H1 (cell line): ENCODE results near the gene ITGA3. TPM values are rescaled to one million over a fixed set of nuclear protein-coding genes. Genes with fewer than 3 reads are reported as not detected.

ENCODE experiments used
- CTCF ChIA-PET: fragments of 300-600 bp; sonication (Branson Sonifier 250); formaldehyde crosslinking; loops from one replicate; lab custom pipeline; 2021; ENCODE audit not compliant: partially characterized antibody; lab: Charles Lee
- POLR2A ChIA-PET: fragments of 300-600 bp; sonication (Branson Sonifier 250); formaldehyde crosslinking; loops from one replicate; lab custom pipeline; 2021; ENCODE audit warnings: inconsistent platforms; ENCODE audit not compliant: partially characterized antibody; lab: Charles Lee
- DNase-seq, 2 experiments: peaks; one replicate each; pipeline versions ENCODE4 v3.0.0 to v3.0.0-alpha.2; 2010 to 2022; ENCODE audit warnings: low spot score in 2 of 2, low read depth in 1 of 2, mixed read lengths in 1 of 2
- FAIRE-seq: peaks from 2 replicates; lab custom pipeline; 2011; peaks lifted over from hg19 to GRCh38; lab: Jason Lieb, UNC
- H2AFZ ChIP-seq: 2 replicates; pipeline ENCODE4 v1.8.1; 2012; ENCODE audit warnings: low read length, inconsistent platforms
- H2AK5ac ChIP-seq: 2 replicates; pipeline ENCODE4 v1.6.1; 2013; ENCODE audit warnings: low read depth, low read length
- H2BK120ac ChIP-seq: replicated peaks from 2 replicates; pipeline ENCODE3; 2013; ENCODE audit warnings: low read depth, low read length, inconsistent platforms
- H2BK12ac ChIP-seq: 2 replicates; pipeline ENCODE4 v1.6.1; 2013; ENCODE audit warnings: low read depth, low read length
- H2BK15ac ChIP-seq: 2 replicates; pipeline ENCODE4 v1.6.1; 2013; ENCODE audit warnings: low read length
- H2BK20ac ChIP-seq: 2 replicates; pipeline ENCODE4 v1.6.1; 2013; ENCODE audit warnings: low read length
- H2BK5ac ChIP-seq: 2 replicates; pipeline ENCODE4 v1.6.1; 2013; ENCODE audit warnings: low read depth, low read length
- H3K14ac ChIP-seq: 2 replicates; pipeline ENCODE4 v1.6.1; 2013; ENCODE audit warnings: inconsistent platforms; ENCODE audit not compliant: insufficient read length
- H3K18ac ChIP-seq: 2 replicates; pipeline ENCODE4 v1.6.1; 2013; ENCODE audit warnings: low read length; ENCODE audit errors: extremely low read depth
- H3K23ac ChIP-seq: 2 replicates; pipeline ENCODE4 v1.6.1; 2013; ENCODE audit warnings: inconsistent platforms; ENCODE audit not compliant: insufficient read length
- H3K23me2 ChIP-seq: 2 replicates; pipeline ENCODE4 v1.6.1; 2013; ENCODE audit warnings: low read depth, low read length
- H3K27ac ChIP-seq: 2 replicates; pipeline ENCODE4 v1.6.1; 2011; ENCODE audit warnings: low read depth, low read length, inconsistent platforms
- H3K27me3 ChIP-seq, 4 experiments: replicated peaks in 1 of 4; 1 replicate in 1 of 4; 2 replicates in 3 of 4; pipeline versions ENCODE4 v1.6.1 to v1.8.1; 2011 to 2013; ENCODE audit warnings: low read length in 3 of 4, mild to moderate bottlenecking in 3 of 4, inconsistent platforms in 2 of 4, mixed read lengths in 2 of 4, moderate library complexity in 1 of 4; ENCODE audit not compliant: control insufficient read depth in 3 of 4, insufficient read depth in 3 of 4; ENCODE audit errors: extremely low read depth in 1 of 4
- H3K36me3 ChIP-seq, 4 experiments: 2 replicates each; pipeline versions ENCODE4 v1.6.1 to v1.8.1; 2011 to 2013; ENCODE audit warnings: mild to moderate bottlenecking in 4 of 4, low read length in 3 of 4, moderate library complexity in 2 of 4, control low read depth in 1 of 4, inconsistent platforms in 1 of 4; ENCODE audit not compliant: insufficient read depth in 4 of 4, control insufficient read depth in 2 of 4
- H3K4ac ChIP-seq: replicated peaks from 2 replicates; pipeline ENCODE3; 2013; ENCODE audit warnings: low read length, low read depth, mixed read lengths, inconsistent platforms; ENCODE audit not compliant: insufficient read length
- H3K4me1 ChIP-seq, 4 experiments: replicated peaks in 1 of 4; 1 replicate in 1 of 4; 2 replicates in 3 of 4; pipeline versions ENCODE4 v1.6.1 to v1.8.1; 2011 to 2013; ENCODE audit warnings: low read length in 3 of 4, inconsistent platforms in 2 of 4, mixed read lengths in 1 of 4; ENCODE audit not compliant: insufficient read depth in 4 of 4, control insufficient read depth in 3 of 4
- H3K4me2 ChIP-seq, 2 experiments: 2 replicates each; pipeline versions ENCODE4 v1.6.1 to v1.8.1; 2011 to 2013; ENCODE audit warnings: low read depth in 2 of 2, low read length in 2 of 2, control low read depth in 1 of 2, inconsistent platforms in 1 of 2, mild to moderate bottlenecking in 1 of 2; ENCODE audit not compliant: insufficient read depth in 1 of 2
- H3K4me3 ChIP-seq, 4 experiments: fragments of 200-600, 300-600 bp in 1 of 4; sonication (generic), shearing (Covaris generic), sonication (Bioruptor Twin) in 1 of 4; 2 replicates each; pipeline versions ENCODE4 v1.5.1 to v1.8.1; 2011 to 2016; ENCODE audit warnings: low read length in 4 of 4, low read depth in 3 of 4, control low read depth in 2 of 4, inconsistent platforms in 2 of 4, mild to moderate bottlenecking in 2 of 4, mixed read lengths in 1 of 4, moderate library complexity in 1 of 4; ENCODE audit not compliant: insufficient read depth in 2 of 4; ENCODE audit errors: extremely low read depth in 1 of 4
- H3K56ac ChIP-seq: replicated peaks from 2 replicates; pipeline ENCODE3; 2013; ENCODE audit warnings: low read depth, mild to moderate bottlenecking, mixed read lengths, low read length, inconsistent platforms; ENCODE audit not compliant: insufficient read length
- H3K79me1 ChIP-seq: 2 replicates; pipeline ENCODE4 v1.6.1; 2013; ENCODE audit warnings: low read depth, low read length, control low read depth
- H3K79me2 ChIP-seq, 2 experiments: 2 replicates each; pipeline versions ENCODE4 v1.6.1 to v1.8.1; 2012 to 2013; ENCODE audit warnings: low read length in 2 of 2, mild to moderate bottlenecking in 2 of 2, inconsistent platforms in 1 of 2; ENCODE audit not compliant: insufficient read depth in 2 of 2, control insufficient read depth in 1 of 2
- H3K9ac ChIP-seq, 4 experiments: replicated peaks in 1 of 4; 1 replicate in 1 of 4; 2 replicates in 3 of 4; pipeline versions ENCODE4 v1.6.1 to v1.8.1; 2011 to 2013; ENCODE audit warnings: low read depth in 3 of 4, low read length in 3 of 4, control low read depth in 2 of 4, mild to moderate bottlenecking in 2 of 4, moderate library complexity in 2 of 4, inconsistent platforms in 1 of 4; ENCODE audit errors: extremely low read depth in 1 of 4
- H3K9me3 ChIP-seq, 2 experiments: 2 replicates each; pipeline versions ENCODE4 v1.6.1 to v1.8.1; 2012 to 2013; ENCODE audit warnings: mild to moderate bottlenecking in 2 of 2, moderate library complexity in 2 of 2, control low read depth in 1 of 2, inconsistent platforms in 1 of 2, low read depth in 1 of 2, low read length in 1 of 2, mixed read lengths in 1 of 2; ENCODE audit not compliant: insufficient read depth in 2 of 2
- H4K20me1 ChIP-seq, 2 experiments: replicated peaks in 1 of 2; 2 replicates each; pipeline versions ENCODE3 to v1.8.1; 2011 to 2013; ENCODE audit warnings: inconsistent platforms in 2 of 2, low read length in 2 of 2, mild to moderate bottlenecking in 1 of 2; ENCODE audit not compliant: insufficient read depth in 2 of 2, control insufficient read depth in 1 of 2
- H4K5ac ChIP-seq: 2 replicates; pipeline ENCODE4 v1.6.1; 2013; ENCODE audit warnings: low read length, low read depth, mixed read lengths, inconsistent platforms; ENCODE audit not compliant: insufficient read length
- H4K8ac ChIP-seq: 2 replicates; pipeline ENCODE4 v1.8.0; 2013; ENCODE audit warnings: mild to moderate bottlenecking, moderate library complexity, low read length, inconsistent platforms; ENCODE audit not compliant: insufficient read depth; ENCODE audit errors: extremely low read depth
- H4K91ac ChIP-seq: replicated peaks from 2 replicates; pipeline ENCODE3; 2013; ENCODE audit warnings: low read length, mixed read lengths, inconsistent platforms; ENCODE audit not compliant: insufficient read length
- ASH2L ChIP-seq: fragments of 200-600, 300-600 bp; sonication (generic); IDR thresholded peaks from one replicate; pipeline ENCODE4 v1.7.1; 2017; ENCODE audit warnings: low read length
- CBX8 ChIP-seq: fragments of 300-800, 300-1000 bp; sonication (generic); IDR thresholded peaks from 2 replicates; pipeline ENCODE4 v1.7.1; 2016; ENCODE audit warnings: low read depth, low read length, borderline replicate concordance
- CHD2 ChIP-seq: IDR thresholded peaks from 2 replicates; pipeline ENCODE4 v1.6.1; 2012; ENCODE audit warnings: low read length, improper control_type of control experiment
- CREB1 ChIP-seq: IDR thresholded peaks from 2 replicates; pipeline ENCODE4 v1.6.1; 2012; ENCODE audit warnings: inconsistent platforms
- EZH2 ChIP-seq: fragments of 200-600 bp; sonication (generic); IDR thresholded peaks from 2 replicates; pipeline ENCODE4 v1.7.1; 2012; ENCODE audit warnings: low read depth, mild to moderate bottlenecking, moderate library complexity, low read length, inconsistent platforms; ENCODE audit not compliant: severe bottlenecking
- KDM1A ChIP-seq: fragments of 200-600, 300-600 bp; sonication (generic); IDR thresholded peaks from 2 replicates; pipeline ENCODE4 v1.7.1; 2016; ENCODE audit warnings: mild to moderate bottlenecking, low read length, borderline replicate concordance
- NRF1 ChIP-seq: IDR thresholded peaks from 2 replicates; pipeline ENCODE4 v1.6.1; 2011; ENCODE audit warnings: mild to moderate bottlenecking, low read depth, low read length, improper control_type of control experiment
- RAD21 ChIP-seq, 2 experiments: IDR thresholded peaks in 1 of 2; conservative IDR thresholded peaks in 1 of 2; 2 replicates each; pipeline ENCODE4 v1.6.1; 2011; ENCODE audit warnings: low read depth in 2 of 2, low read length in 2 of 2, improper control_type of control experiment in 1 of 2, inconsistent platforms in 1 of 2, mild to moderate bottlenecking in 1 of 2, moderate library complexity in 1 of 2
- WGBS, 2 experiments: shearing (Covaris generic) in 1 of 2; methylation state at CpG; one replicate each; pipeline versions ENCODE4 v1.1.6 to v1.1.7; 2013 to 2015; ENCODE audit warnings: low lambda C conversion rate in 2 of 2, mixed read lengths in 2 of 2, inconsistent platforms in 1 of 2, low coverage in 1 of 2, missing lambda C conversion rate in 1 of 2; ENCODE audit not compliant: insufficient replicate concordance in 2 of 2, insufficient coverage in 1 of 2, insufficient read length in 1 of 2; ENCODE audit errors: extremely low coverage in 1 of 2, missing lambda C conversion rate in 1 of 2; 5-methylcytosine and 5-hydroxymethylcytosine counted together
- polyA plus RNA-seq, 7 experiments: library from polyadenylated mRNA; depleted of rRNA in 3 of 7; stranded (reverse) in 5 of 7; unstranded in 2 of 7; fragments of >200 nt in 5 of 7; fragments of 200-250 nt in 2 of 7; gene quantifications; 1 replicate in 5 of 7; 2 replicates in 1 of 7; 4 replicates in 1 of 7; pipeline versions ENCODE4 v1.2.1 to v1.2.3, GENCODE V29; 2011 to 2013; ENCODE audit warnings: missing spikeins in 2 of 7, mixed read lengths in 2 of 7
- total RNA-seq: library from RNA; stranded (reverse); fragmentation: NEBNext Ultra II Directional; extraction: Animal tissue kit (Norgen Biotek cat#: 25700); gene quantifications from 2 replicates; pipeline ENCODE4 v1.2.1, GENCODE V29; 2021

The ITGA3 gene
- total and polyA plus RNA-seq, 2 of the 8 experiments (the other 6 are each of a cell fraction or from before 2014, with no cell fraction given), result 24.0 to 24.2 TPM

DNA sequence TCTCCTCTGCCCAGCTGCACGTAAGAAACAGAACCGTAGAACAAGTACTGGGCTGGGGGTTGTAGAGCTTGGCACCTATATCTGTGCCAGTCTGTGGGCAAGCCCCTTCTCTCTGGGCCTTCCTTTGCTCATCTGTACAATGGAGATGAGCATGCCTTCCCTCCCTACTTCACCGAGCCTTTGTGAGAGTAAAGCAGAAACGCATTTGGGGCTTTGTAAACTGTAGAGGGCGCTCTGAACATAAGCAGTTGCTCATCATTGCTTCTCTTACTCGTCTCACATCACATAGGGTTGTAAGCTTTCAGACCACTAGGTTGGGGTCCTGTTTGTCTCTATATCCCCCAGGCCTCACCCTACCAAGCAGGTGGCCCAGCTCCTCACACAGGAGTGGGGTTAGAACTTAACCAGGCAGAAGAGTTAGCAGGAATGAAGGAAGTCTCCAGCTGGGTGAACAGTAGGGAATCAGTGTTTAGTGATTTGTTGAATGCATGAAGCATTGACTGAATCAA lies 59.0 kb downstream of the ITGA3 start:
- CTCF ChIA-PET, result interaction anchor here (0.5 to 23.0 kb wide), 30 partner anchors 10 to 399 kb away, joined by 3 to 412 read pairs (median 5); partner anchors contain the start of genes COL1A1, PDK2, PPP1R9B and SGCA
- TF ChIP-seq ASH2L (no peak), EZH2 (no peak), CBX8 (no peak), CHD2 (no peak), KDM1A (peak; percentile 81; the same call in 1 of the 2 replicates), RAD21 (IDR thresholded peaks at IDR 0.05 in 1 of 2, conservative IDR thresholded peaks at IDR 0.05 in 1 of 2; ENCODE audit: low read depth in 2 of 2, low read length in 2 of 2) (peak; percentile 68 to 73), NRF1 (no peak), CREB1 (peak; percentile 22; the same call in 1 of the 2 replicates)

More for the DNA sequence above, 59.0 kb downstream of the ITGA3 start:
- Histone ChIP-seq H4K5ac (no peak overlapping the region), H3K4me1 (peaks cover 6 to 14% (median 11%) of the 10 kb centered on the region in 4 experiments), H2AK5ac (no peak overlapping the region), H4K8ac (no peak overlapping the region), H3K27me3 (peaks cover 0 to 18% (median 12%) of the 10 kb centered on the region in 4 experiments; a peak in 5 of 7 replicates), H3K36me3 (no peaks in the 10 kb centered on the region; a peak in 1 of 8 replicates), H2BK15ac (peak overlapping the region; percentile 61; the same call in 1 of the 2 replicates), H3K79me2 (no peaks in the 10 kb centered on the region), H3K79me1 (no peaks in the 10 kb centered on the region), H2BK12ac (no peak overlapping the region), H3K27ac (no peak overlapping the region), H3K23me2 (peaks cover 2% of the 10 kb centered on the region; the same call in 1 of the 2 replicates), H2BK5ac (no peak overlapping the region), H4K91ac (no peak overlapping the region), H3K14ac (no peak overlapping the region), H3K18ac (no peak overlapping the region), H3K9me3 (no peaks in the 10 kb centered on the region), H3K9ac (no peak overlapping the region), H4K20me1 (no peaks in the 10 kb centered on the region), H3K4me3 (no peak overlapping the region), H3K23ac (no peak overlapping the region), H3K4ac (no peak overlapping the region), H2BK20ac (no peak overlapping the region), H2AFZ (no peak overlapping the region), H2BK120ac (no peak overlapping the region), H3K4me2 (no peak overlapping the region), H3K56ac (no peak overlapping the region)
- DNase-seq (peak in 1 of 2 experiments; percentile 66), FAIRE-seq (peak; percentile 48)
- WGBS, 2 experiments, result 30% methylated on average over 6 of the region's 6 CpGs; no CpG with 5 or more reads in 1 of the 2 experiments
- POLR2A ChIA-PET, result interaction anchor here (0.6 to 1.6 kb wide), 9 partner anchors 9 to 210 kb away, joined by 3 to 6 read pairs (median 4); partner anchors contain the start of gene PPP1R9B
